OCI-LY1 (cell line): Measurements from ENCODE around the gene TOR4A.

Experiments
- EZH2 ChIP-seq: fragments of 200-600 bp; sonication (generic), shearing (Covaris generic); IDR thresholded peaks from 2 replicates; pipeline ENCODE4 v1.8.0; 2017; ENCODE audit warnings: borderline replicate concordance, mixed run types, mild to moderate bottlenecking, antibody characterized with exemption, low read length, moderate library complexity, mixed read lengths
- TF ChIP-seq, protein P1 (sequence below): fragments of 200-600 bp; sonication (generic), shearing (Covaris generic); IDR thresholded peaks from 2 replicates; pipeline ENCODE4 v1.5.1; 2017; ENCODE audit warnings: mild to moderate bottlenecking, antibody characterized with exemption, low read length, moderate library complexity, mixed read lengths

DNA sequence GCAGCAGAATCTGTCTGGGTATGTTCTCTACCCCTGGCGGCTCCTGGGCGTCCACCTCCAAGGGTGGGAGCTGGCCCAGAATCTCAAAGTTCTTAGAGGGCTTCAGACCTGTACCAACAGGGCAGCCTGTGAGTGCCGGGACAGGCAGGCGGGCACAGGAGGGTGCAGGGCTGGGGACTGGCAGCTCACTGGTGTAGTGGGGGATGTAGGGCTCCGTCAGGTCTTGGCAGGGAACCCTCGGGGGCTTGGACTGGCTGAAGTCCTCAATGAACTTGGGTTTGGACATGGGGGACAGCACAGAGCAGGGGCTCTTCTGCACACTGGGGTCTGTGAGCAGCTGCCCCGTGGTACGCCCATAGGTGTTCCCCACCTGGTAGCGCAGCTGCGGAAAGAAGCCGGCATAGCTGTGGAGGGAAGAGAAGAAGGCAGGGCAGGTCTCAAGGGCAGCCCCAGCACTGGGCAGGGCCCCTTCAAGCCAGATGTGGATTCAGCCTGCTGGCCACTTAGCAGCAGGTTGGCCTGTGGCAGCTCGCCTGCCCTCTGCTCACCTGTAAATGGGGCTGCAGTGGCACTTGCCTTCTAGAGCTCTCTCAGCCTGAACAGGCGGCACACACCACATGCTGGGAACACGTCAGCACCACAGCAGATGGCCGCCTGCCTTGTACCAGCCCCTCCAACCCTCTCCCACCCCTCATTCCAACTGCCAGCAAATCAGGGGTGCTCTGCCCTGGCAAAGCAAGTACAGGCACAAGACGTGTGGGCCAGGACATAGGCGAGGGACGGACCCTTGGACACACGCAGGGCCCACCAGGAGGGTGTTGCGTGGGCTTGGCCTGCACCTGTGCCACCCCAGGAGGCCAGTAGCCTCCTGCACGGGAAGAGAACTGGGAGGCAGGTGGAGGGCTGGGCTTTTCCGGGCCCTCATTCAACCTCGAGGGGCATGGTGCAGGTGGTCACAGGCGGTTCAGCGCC is 31.8 kb upstream of the TOR4A start:
- TF ChIP-seq, protein P1, sequence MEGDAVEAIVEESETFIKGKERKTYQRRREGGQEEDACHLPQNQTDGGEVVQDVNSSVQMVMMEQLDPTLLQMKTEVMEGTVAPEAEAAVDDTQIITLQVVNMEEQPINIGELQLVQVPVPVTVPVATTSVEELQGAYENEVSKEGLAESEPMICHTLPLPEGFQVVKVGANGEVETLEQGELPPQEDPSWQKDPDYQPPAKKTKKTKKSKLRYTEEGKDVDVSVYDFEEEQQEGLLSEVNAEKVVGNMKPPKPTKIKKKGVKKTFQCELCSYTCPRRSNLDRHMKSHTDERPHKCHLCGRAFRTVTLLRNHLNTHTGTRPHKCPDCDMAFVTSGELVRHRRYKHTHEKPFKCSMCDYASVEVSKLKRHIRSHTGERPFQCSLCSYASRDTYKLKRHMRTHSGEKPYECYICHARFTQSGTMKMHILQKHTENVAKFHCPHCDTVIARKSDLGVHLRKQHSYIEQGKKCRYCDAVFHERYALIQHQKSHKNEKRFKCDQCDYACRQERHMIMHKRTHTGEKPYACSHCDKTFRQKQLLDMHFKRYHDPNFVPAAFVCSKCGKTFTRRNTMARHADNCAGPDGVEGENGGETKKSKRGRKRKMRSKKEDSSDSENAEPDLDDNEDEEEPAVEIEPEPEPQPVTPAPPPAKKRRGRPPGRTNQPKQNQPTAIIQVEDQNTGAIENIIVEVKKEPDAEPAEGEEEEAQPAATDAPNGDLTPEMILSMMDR: no peak
- no peak for TF ChIP-seq EZH2
